SK-N-SH (cell line): Measurements from ENCODE around the gene MTA3. TPM values are rescaled to one million over a fixed set of nuclear protein-coding genes. Genes with fewer than 3 reads are reported as not detected.

ENCODE experiments used
- CTCF ChIA-PET: fragments of 300-600, 350-600 bp; formaldehyde crosslinking; extraction: SDS; loops from one replicate; lab custom pipeline; 2021; lab: Yijun Ruan, JAX
- POLR2A ChIA-PET: fragments of 350-600 bp; sonication (Branson Sonifier 250); formaldehyde crosslinking; extraction: SDS; loops from one replicate; lab custom pipeline; 2020; ENCODE audit warnings: antibody characterized with exemption, inconsistent platforms; lab: Yijun Ruan, JAX
- DNase-seq: peaks from one replicate; pipeline ENCODE4 v3.0.0; 2012
- H2AFZ ChIP-seq: fragments of 200-600 bp; sonication (generic); 2 replicates; pipeline ENCODE4 v1.8.1; 2016; ENCODE audit warnings: antibody characterized with exemption, mild to moderate bottlenecking, low read depth
- H3F3A ChIP-seq: fragments of 200-600 bp; sonication (generic); replicated peaks from 2 replicates; pipeline ENCODE3; 2016; ENCODE audit warnings: antibody characterized with exemption, mild to moderate bottlenecking; ENCODE audit not compliant: insufficient read depth
- H3K27ac ChIP-seq, 2 experiments: fragments of 200-500 bp in 1 of 2; fragments of 200-600 bp in 1 of 2; sonication (Bioruptor generic) in 1 of 2; sonication (generic), shearing (Covaris generic) in 1 of 2; 2 replicates each; pipeline versions ENCODE4 v1.5.1 to v1.6.1; 2014 to 2016; ENCODE audit warnings: low read depth in 2 of 2, inconsistent platforms in 1 of 2, low read length in 1 of 2, mild to moderate bottlenecking in 1 of 2, mixed read lengths in 1 of 2
- H3K27me3 ChIP-seq: fragments of 200-600 bp; sonication (generic), shearing (Covaris generic); 2 replicates; pipeline ENCODE4 v1.6.1; 2016; ENCODE audit warnings: mixed run types; ENCODE audit not compliant: insufficient read depth
- H3K36me3 ChIP-seq, 2 experiments: fragments of 200-500 bp in 1 of 2; fragments of 200-600 bp in 1 of 2; sonication (Bioruptor generic) in 1 of 2; sonication (generic) in 1 of 2; replicated peaks in 1 of 2; 2 replicates each; pipeline versions ENCODE3 to v1.5.1; 2014 to 2016; ENCODE audit warnings: low read length in 1 of 2, mild to moderate bottlenecking in 1 of 2; ENCODE audit not compliant: insufficient read depth in 2 of 2, control insufficient read depth in 1 of 2
- H3K4me1 ChIP-seq, 2 experiments: fragments of 200-500 bp in 1 of 2; fragments of 200-600 bp in 1 of 2; sonication (Bioruptor generic) in 1 of 2; sonication (generic), shearing (Covaris generic) in 1 of 2; 2 replicates each; pipeline versions ENCODE4 v1.5.1 to v1.6.1; 2014 to 2016; ENCODE audit warnings: low read depth in 1 of 2, low read length in 1 of 2, mixed run types in 1 of 2; ENCODE audit not compliant: insufficient read depth in 2 of 2, control insufficient read depth in 1 of 2
- H3K4me2 ChIP-seq: fragments of 200-600 bp; sonication (generic), shearing (Covaris generic); 2 replicates; pipeline ENCODE4 v1.6.1; 2017; ENCODE audit warnings: mixed run types
- H3K4me3 ChIP-seq, 2 experiments: fragments of 200-500 bp in 1 of 2; fragments of 200-600 bp in 1 of 2; sonication (Bioruptor generic) in 1 of 2; sonication (generic), shearing (Covaris generic) in 1 of 2; 2 replicates each; pipeline versions ENCODE4 v1.5.1 to v1.8.1; 2014 to 2016; ENCODE audit warnings: low read depth in 2 of 2, inconsistent platforms in 1 of 2, low read length in 1 of 2, mild to moderate bottlenecking in 1 of 2, mixed read lengths in 1 of 2, moderate library complexity in 1 of 2
- H3K79me2 ChIP-seq: fragments of 200-600 bp; sonication (generic); 2 replicates; pipeline ENCODE4 v1.8.1; 2017; ENCODE audit warnings: mild to moderate bottlenecking; ENCODE audit not compliant: insufficient read depth
- H3K9ac ChIP-seq: fragments of 200-600 bp; sonication (generic); 2 replicates; pipeline ENCODE4 v1.6.1; 2017; ENCODE audit warnings: mixed run types
- H3K9me2 ChIP-seq: fragments of 200-600 bp; sonication (generic); 2 replicates; pipeline ENCODE4 v1.6.1; 2017; ENCODE audit warnings: mixed run types
- H3K9me3 ChIP-seq: fragments of 200-600 bp; sonication (generic); 2 replicates; pipeline ENCODE4 v1.6.1; 2017; ENCODE audit warnings: mixed run types, mild to moderate bottlenecking, moderate library complexity
- H4K20me1 ChIP-seq: fragments of 200-600 bp; sonication (generic); 2 replicates; pipeline ENCODE4 v1.6.1; 2017; ENCODE audit warnings: mild to moderate bottlenecking, mixed run types; ENCODE audit not compliant: insufficient read depth
- CTCF ChIP-seq: fragments of 200-600 bp; sonication (generic); IDR thresholded peaks from 2 replicates; pipeline ENCODE4 v1.6.1; 2017; ENCODE audit warnings: antibody characterized with exemption, mild to moderate bottlenecking, moderate library complexity
- ELF1 ChIP-seq: IDR thresholded peaks from 2 replicates; pipeline ENCODE4 v1.4.0; 2012
- FOXM1 ChIP-seq: IDR thresholded peaks from 2 replicates; pipeline ENCODE4 v1.4.0; 2012; ENCODE audit warnings: low read depth, mild to moderate bottlenecking
- IRF3 ChIP-seq: fragments of 150-350 bp; IDR thresholded peaks from 2 replicates; pipeline ENCODE4 v1.6.1; 2016; ENCODE audit warnings: mild to moderate bottlenecking, low read depth, low read length
- JUND ChIP-seq: IDR thresholded peaks from 2 replicates; pipeline ENCODE4 v1.4.0; 2012
- MAX ChIP-seq: IDR thresholded peaks from 2 replicates; pipeline ENCODE4 v1.4.0; 2012; ENCODE audit warnings: low read depth
- MXI1 ChIP-seq: IDR thresholded peaks from 2 replicates; pipeline ENCODE4 v1.6.1; 2012; ENCODE audit warnings: mild to moderate bottlenecking, low read depth, low read length, improper control_type of control experiment
- NRF1 ChIP-seq: IDR thresholded peaks from 2 replicates; pipeline ENCODE4 v1.6.1; 2012; ENCODE audit warnings: low read depth, mild to moderate bottlenecking, low read length
- PBX3 ChIP-seq: IDR thresholded peaks from 2 replicates; pipeline ENCODE4; 2012
- RAD21 ChIP-seq: IDR thresholded peaks from 2 replicates; pipeline ENCODE4 v1.6.1; 2012; ENCODE audit warnings: mild to moderate bottlenecking, low read length
- REST ChIP-seq: IDR thresholded peaks from 2 replicates; pipeline ENCODE4 v1.6.1; 2012; ENCODE audit warnings: mild to moderate bottlenecking, low read depth, low read length, moderate library complexity
- RFX5 ChIP-seq: IDR thresholded peaks from 2 replicates; pipeline ENCODE4 v1.6.1; 2012; ENCODE audit warnings: mild to moderate bottlenecking, improper control_type of control experiment, low read length
- SMC3 ChIP-seq: IDR thresholded peaks from 2 replicates; pipeline ENCODE4 v1.6.1; 2012; ENCODE audit warnings: low read depth, low read length, improper control_type of control experiment
- TAF1 ChIP-seq: IDR thresholded peaks from 2 replicates; pipeline ENCODE4 v1.6.1; 2012; ENCODE audit warnings: low read depth, mild to moderate bottlenecking, low read length, moderate library complexity, borderline replicate concordance
- YY1 ChIP-seq: IDR thresholded peaks from 2 replicates; pipeline ENCODE4 v1.4.0; 2012; ENCODE audit warnings: low read depth, mild to moderate bottlenecking
- ZBTB33 ChIP-seq: IDR thresholded peaks from 2 replicates; pipeline ENCODE4 v1.4.0; 2012; ENCODE audit warnings: low read depth, borderline replicate concordance
- WGBS: methylation state at CpG from one replicate; pipeline ENCODE4 v1.1.6; 2017; ENCODE audit warnings: low lambda C conversion rate; 5-methylcytosine and 5-hydroxymethylcytosine counted together
- polyA plus RNA-seq, 3 experiments: library from polyadenylated mRNA; depleted of rRNA; stranded (reverse); fragments of >200 nt; gene quantifications; 2 replicates each; pipeline ENCODE4 v1.2.3, GENCODE V29; 2012

The MTA3 gene
- polyA plus RNA-seq, 1 of the 3 experiments (the other 2 are of a cell fraction): 30.8 TPM

GRCh38 chr2:42795275-42795674 lies 226.8 kb downstream of the MTA3 start:
- 74% methylated on average over 6 of the region's 6 CpGs for WGBS
- H3K9me2 ChIP-seq: no peaks in the 10 kb centered on the region
- H3F3A ChIP-seq: no peaks in the 10 kb centered on the region
- H3K4me3 ChIP-seq: no peak overlapping the region
- no peaks in the 10 kb centered on the region for H3K27me3 ChIP-seq
- no peaks in the 10 kb centered on the region for H3K36me3 ChIP-seq
- POLR2A ChIA-PET: interaction anchor here (2.1 kb wide), 1 partner anchor 15 kb away, joined by 6 read pairs; no protein-coding TSS in a partner anchor
- H3K4me2 ChIP-seq: no peak overlapping the region
- no peak overlapping the region for H3K27ac ChIP-seq
- no peaks in the 10 kb centered on the region for H3K9me3 ChIP-seq
- H4K20me1 ChIP-seq: no peaks in the 10 kb centered on the region
- no peaks in the 10 kb centered on the region for H3K4me1 ChIP-seq
- H3K79me2 ChIP-seq: no peaks in the 10 kb centered on the region
- TF ChIP-seq YY1 (no peak), MXI1 (no peak), MAX (no peak), IRF3 (no peak), SMC3 (no peak), REST (no peak), RAD21 (no peak), TAF1 (no peak), ZBTB33 (no peak), PBX3 (no peak), ELF1 (no peak), RFX5 (no peak), NRF1 (no peak), JUND (no peak), FOXM1 (no peak), CTCF (no peak)
- DNase-seq: no peak
- H2AFZ ChIP-seq: no peak overlapping the region
- H3K9ac ChIP-seq: no peak overlapping the region
- CTCF ChIA-PET: interaction anchor here (0.7 to 2.2 kb wide), 4 partner anchors 10 to 24 kb away, joined by 3 to 8 read pairs (median 3); no protein-coding TSS in a partner anchor
